Measurements from ENCODE around the gene ASB10. TPM values are rescaled to one million over a fixed set of nuclear protein-coding genes. Genes with fewer than 3 reads are reported as not detected.

Gene ASB10
- total RNA-seq, 1 donor from 2014 or later: not detected

DNA sequence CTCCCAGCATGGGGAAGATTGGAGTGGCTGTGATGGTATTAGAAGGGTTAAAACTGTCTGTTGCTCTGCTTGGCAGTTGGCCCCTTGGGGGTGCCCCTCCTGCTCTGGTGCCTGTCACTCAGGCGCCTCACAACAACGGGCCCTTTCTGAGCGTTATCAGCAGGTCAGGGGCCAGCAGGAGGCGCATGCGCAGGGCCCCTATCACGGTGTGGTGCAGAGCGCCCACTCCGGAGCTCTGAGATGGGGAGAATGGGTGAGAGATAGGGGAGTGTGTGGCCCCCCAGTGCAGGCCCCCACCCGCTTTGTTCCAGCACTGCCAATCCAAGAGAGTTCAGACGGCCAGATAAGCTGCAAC, 44.4 kb downstream of the ASB10 start:
- no peak for DNase-seq (ENCODE audit: low spot score in 2 of 2)
- intact Hi-C loops (cut with DNase I): no loop called here
- Histone ChIP-seq H3K36me3 (peaks cover 36 to 59% of the 10 kb centered on the region in 2 donors), H3K4me3 (no peak overlapping the region), H3K27me3 (no peaks in the 10 kb centered on the region), H3K9me3 (no peaks in the 10 kb centered on the region), H3K4me1 (no peaks in the 10 kb centered on the region), H3K27ac (no peak overlapping the region)
- TF ChIP-seq, protein P1, sequence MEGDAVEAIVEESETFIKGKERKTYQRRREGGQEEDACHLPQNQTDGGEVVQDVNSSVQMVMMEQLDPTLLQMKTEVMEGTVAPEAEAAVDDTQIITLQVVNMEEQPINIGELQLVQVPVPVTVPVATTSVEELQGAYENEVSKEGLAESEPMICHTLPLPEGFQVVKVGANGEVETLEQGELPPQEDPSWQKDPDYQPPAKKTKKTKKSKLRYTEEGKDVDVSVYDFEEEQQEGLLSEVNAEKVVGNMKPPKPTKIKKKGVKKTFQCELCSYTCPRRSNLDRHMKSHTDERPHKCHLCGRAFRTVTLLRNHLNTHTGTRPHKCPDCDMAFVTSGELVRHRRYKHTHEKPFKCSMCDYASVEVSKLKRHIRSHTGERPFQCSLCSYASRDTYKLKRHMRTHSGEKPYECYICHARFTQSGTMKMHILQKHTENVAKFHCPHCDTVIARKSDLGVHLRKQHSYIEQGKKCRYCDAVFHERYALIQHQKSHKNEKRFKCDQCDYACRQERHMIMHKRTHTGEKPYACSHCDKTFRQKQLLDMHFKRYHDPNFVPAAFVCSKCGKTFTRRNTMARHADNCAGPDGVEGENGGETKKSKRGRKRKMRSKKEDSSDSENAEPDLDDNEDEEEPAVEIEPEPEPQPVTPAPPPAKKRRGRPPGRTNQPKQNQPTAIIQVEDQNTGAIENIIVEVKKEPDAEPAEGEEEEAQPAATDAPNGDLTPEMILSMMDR (IDR thresholded peaks at IDR 0.05): no peak

DNA sequence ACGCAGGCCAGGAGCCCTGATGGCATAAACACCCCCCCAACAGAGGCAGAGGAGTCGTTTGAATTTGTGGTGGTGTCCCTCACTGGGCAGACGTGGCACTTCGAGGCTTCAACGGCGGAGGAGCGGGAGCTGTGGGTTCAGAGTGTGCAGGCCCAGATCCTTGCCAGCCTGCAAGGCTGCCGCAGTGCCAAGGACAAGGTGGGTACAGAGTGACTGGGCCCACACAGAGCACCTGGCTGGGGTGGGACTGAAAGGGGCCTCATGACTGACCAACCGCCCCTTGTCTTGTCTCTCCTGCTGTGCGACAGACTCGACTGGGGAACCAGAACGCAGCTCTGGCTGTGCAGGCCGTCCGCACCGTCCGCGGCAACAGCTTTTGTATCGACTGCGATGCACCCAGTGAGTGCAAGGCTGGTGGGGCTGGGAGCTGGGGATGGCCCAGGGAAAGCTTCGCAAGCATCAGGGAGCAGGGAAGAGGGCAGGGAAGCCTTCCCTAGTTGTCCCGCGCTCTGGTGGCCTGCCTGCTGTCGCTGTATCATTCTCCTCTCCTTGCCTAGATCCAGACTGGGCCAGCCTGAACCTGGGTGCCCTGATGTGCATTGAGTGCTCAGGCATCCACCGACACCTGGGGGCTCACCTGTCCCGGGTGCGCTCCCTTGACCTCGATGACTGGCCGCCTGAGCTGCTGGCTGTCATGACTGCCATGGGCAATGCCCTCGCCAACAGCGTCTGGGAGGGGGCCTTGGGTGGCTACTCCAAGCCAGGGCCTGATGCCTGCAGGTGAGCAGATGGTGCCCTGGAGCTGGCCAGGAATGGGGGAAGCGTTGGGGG, 45.0 kb downstream of the ASB10 start:
- intact Hi-C loops (cut with DNase I): no loop called here
- no peak for DNase-seq (ENCODE audit: low spot score in 2 of 2)

DNA sequence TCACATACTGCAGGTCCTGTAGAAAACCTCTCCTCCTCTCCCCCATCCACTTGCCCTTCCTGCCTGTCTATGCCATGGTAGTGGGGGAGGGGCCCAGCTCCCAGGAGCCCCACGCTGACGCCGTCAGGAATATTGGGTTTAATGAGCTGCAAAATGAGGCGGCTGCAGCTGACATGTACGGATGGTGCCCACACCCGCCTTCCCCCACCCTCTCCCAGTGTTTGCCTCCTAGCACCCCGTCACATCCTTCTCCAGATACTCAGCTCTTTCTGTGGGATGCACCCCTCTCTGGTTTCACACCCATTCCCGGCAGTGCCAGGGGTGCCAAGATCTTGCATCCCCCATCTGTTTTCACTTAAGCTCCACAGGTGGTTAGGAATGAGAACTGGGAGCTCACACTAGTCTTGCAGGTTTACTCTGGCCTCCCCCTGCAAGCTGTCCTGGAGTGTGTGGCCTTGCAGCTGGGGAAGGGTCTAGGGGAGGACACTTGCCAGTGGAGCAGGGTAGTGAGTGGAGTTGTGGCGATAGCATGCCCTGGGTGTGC, 45.7 kb downstream of the ASB10 start:
- Histone ChIP-seq H3K9me3 (no peaks in the 10 kb centered on the region), H3K36me3 (peaks cover 44 to 72% of the 10 kb centered on the region in 2 donors), H3K27ac (no peak overlapping the region), H3K4me1 (no peaks in the 10 kb centered on the region), H3K4me3 (no peak overlapping the region), H3K27me3 (no peaks in the 10 kb centered on the region)
- no peak for DNase-seq (ENCODE audit: low spot score in 2 of 2)
- intact Hi-C loops (cut with DNase I): no loop called here
- TF ChIP-seq, protein P1 (IDR thresholded peaks at IDR 0.05): no peak

More for the DNA sequence above, 45.0 kb downstream of the ASB10 start:
- peaks cover 37 to 65% of the 10 kb centered on the region in 2 donors for H3K36me3 ChIP-seq
- H3K4me3 ChIP-seq: no peak overlapping the region
- H3K4me1 ChIP-seq: no peaks in the 10 kb centered on the region
- no peaks in the 10 kb centered on the region for H3K9me3 ChIP-seq
- no peak overlapping the region for H3K27ac ChIP-seq
- H3K27me3 ChIP-seq: no peaks in the 10 kb centered on the region
- TF ChIP-seq, protein P1 (IDR thresholded peaks at IDR 0.05): no peak

DNA sequence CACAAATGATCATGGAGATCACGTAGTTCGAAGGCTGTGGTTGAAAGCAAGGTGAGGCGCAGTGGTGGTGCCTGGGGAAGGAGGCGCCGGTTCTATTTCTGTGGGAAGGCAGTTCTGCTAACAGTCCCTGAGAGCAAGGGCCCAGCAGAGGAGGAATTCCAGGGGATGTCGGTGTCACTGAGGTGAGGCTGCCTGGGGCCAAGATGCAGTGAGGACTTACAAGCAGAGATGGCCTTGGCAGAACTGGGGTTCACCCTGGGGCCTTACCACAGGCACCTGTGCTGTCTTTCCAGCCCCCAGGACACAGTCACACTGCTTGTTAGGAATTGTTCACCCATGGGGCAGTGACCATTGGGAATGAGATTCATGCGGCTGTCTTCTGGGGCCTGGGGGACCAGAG, 46.2 kb downstream of the ASB10 start:
- TF ChIP-seq, protein P1 (IDR thresholded peaks at IDR 0.05): no peak
- no peaks in the 10 kb centered on the region for H3K9me3 ChIP-seq
- no peak overlapping the region for H3K4me3 ChIP-seq
- DNase-seq (ENCODE audit: low spot score in 2 of 2): no peak
- no peaks in the 10 kb centered on the region for H3K4me1 ChIP-seq
- H3K27ac ChIP-seq: no peak overlapping the region
- no peaks in the 10 kb centered on the region for H3K27me3 ChIP-seq
- peaks cover 48 to 77% of the 10 kb centered on the region in 2 donors for H3K36me3 ChIP-seq
- intact Hi-C loops (cut with DNase I): no loop called here

DNA sequence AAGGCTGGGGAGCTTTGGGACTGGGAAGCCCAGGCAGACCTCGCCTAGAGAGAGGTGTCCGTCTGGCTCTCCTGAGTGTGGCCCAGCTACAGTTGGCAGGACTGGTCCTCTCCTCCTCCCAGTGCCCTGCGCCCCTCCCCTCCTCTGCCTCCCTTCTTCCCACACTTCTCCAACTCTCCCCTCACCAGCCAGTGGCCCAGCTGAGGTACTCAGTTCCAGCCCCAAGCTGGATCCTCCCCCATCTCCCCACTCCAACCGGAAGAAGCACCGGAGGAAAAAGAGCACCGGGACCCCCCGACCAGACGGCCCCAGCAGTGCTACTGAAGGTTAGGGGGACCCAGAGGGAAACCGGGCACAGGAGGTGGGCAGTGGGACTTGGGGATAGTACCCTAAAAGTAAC, 47.3 kb downstream of the ASB10 start:
- Histone ChIP-seq H3K9me3 (no peaks in the 10 kb centered on the region), H3K27me3 (no peaks in the 10 kb centered on the region), H3K4me1 (no peaks in the 10 kb centered on the region), H3K36me3 (peaks cover 58 to 84% of the 10 kb centered on the region in 2 donors), H3K4me3 (no peak overlapping the region), H3K27ac (no peak overlapping the region)
- intact Hi-C loops (cut with DNase I): no loop called here
- DNase-seq (ENCODE audit: low spot score in 2 of 2): no peak
- TF ChIP-seq, protein P1 (IDR thresholded peaks at IDR 0.05): no peak
